Progenitor cell of endocrine pancreas (in vitro differentiated cells): ENCODE data around the gene CD47. TPM values are rescaled to one million over a fixed set of nuclear protein-coding genes. Genes with fewer than 3 reads are reported as not detected.

Experiments
- DNase-seq: peaks from one replicate; pipeline ENCODE4 v3.0.0; 2021; ENCODE audit warnings: low spot score; ENCODE audit not compliant: unreplicated experiment
- H3K27ac Mint-ChIP-seq: 2 replicates; pipeline ENCODE4 v1.8.0; 2021; ENCODE audit warnings: mild to moderate bottlenecking, moderate library complexity, mixed read lengths
- H3K27me3 Mint-ChIP-seq: 2 replicates; pipeline ENCODE4 v1.8.0; 2021; ENCODE audit warnings: mixed read lengths
- H3K36me3 Mint-ChIP-seq: 2 replicates; pipeline ENCODE4 v1.8.0; 2022; ENCODE audit warnings: mixed read lengths; ENCODE audit not compliant: insufficient read depth
- H3K4me1 Mint-ChIP-seq: 2 replicates; pipeline ENCODE4 v1.8.0; 2021; ENCODE audit warnings: low read depth, mixed read lengths
- H3K4me3 Mint-ChIP-seq: 2 replicates; pipeline ENCODE4 v1.8.0; 2021; ENCODE audit warnings: low read depth, mild to moderate bottlenecking, moderate library complexity, mixed read lengths
- H3K9me3 Mint-ChIP-seq: 2 replicates; pipeline ENCODE4 v1.8.0; 2021; ENCODE audit warnings: low read depth, mixed read lengths
- CTCF ChIP-seq: fragments of 200-600 bp; sonication (generic); IDR thresholded peaks from one replicate; pipeline ENCODE4 v1.5.0; 2021; ENCODE audit warnings: antibody characterized with exemption, mild to moderate bottlenecking; ENCODE audit not compliant: unreplicated experiment
- total RNA-seq: library from RNA; stranded (reverse); gene quantifications from 2 replicates; pipeline ENCODE4 v1.2.1, GENCODE V29; 2021

Gene CD47
- total RNA-seq, 1 donor from 2014 or later = 55.1 TPM

GRCh38 chr3:108062051-108062450 lies 28.8 kb downstream of the CD47 start:
- no peak overlapping the region for H3K4me3 Mint-ChIP-seq
- no peak overlapping the region for H3K27ac Mint-ChIP-seq
- peaks cover 17% of the 10 kb centered on the region for H3K36me3 Mint-ChIP-seq
- no peak for DNase-seq
- H3K9me3 Mint-ChIP-seq = no peaks in the 10 kb centered on the region
- TF ChIP-seq CTCF = no peak
- peaks cover 12% of the 10 kb centered on the region for H3K4me1 Mint-ChIP-seq
- H3K27me3 Mint-ChIP-seq = no peaks in the 10 kb centered on the region

GRCh38 chr3:108060331-108060730 lies 30.5 kb downstream of the CD47 start:
- no peak for TF ChIP-seq CTCF
- Mint-ChIP-seq H3K27ac (no peak overlapping the region), H3K4me1 (peaks cover 8% of the 10 kb centered on the region), H3K36me3 (peaks cover 13% of the 10 kb centered on the region), H3K27me3 (no peaks in the 10 kb centered on the region), H3K9me3 (no peaks in the 10 kb centered on the region), H3K4me3 (no peak overlapping the region)
- no peak for DNase-seq

GRCh38 chr3:108055931-108056330 lies 34.9 kb downstream of the CD47 start:
- Mint-ChIP-seq H3K27me3 (no peaks in the 10 kb centered on the region), H3K36me3 (peaks cover 16% of the 10 kb centered on the region), H3K4me1 (no peaks in the 10 kb centered on the region), H3K4me3 (no peak overlapping the region), H3K27ac (no peak overlapping the region), H3K9me3 (no peaks in the 10 kb centered on the region)
- DNase-seq = no peak
- no peak for TF ChIP-seq CTCF

- Mint-ChIP-seq H3K4me3 (no peak overlapping the region), H3K4me1 (no peaks in the 10 kb centered on the region), H3K36me3 (peaks cover 17% of the 10 kb centered on the region), H3K27me3 (no peaks in the 10 kb centered on the region), H3K27ac (no peak overlapping the region), H3K9me3 (no peaks in the 10 kb centered on the region)
- DNase-seq = no peak
- no peak for TF ChIP-seq CTCF
Measured at GRCh38 chr3:108054935-108055334, 35.9 kb downstream of the CD47 start.

- H3K4me1 Mint-ChIP-seq = no peaks in the 10 kb centered on the region
- H3K4me3 Mint-ChIP-seq = no peak overlapping the region
- H3K27ac Mint-ChIP-seq = no peak overlapping the region
Measured at GRCh38 chr3:108053483-108053882, 37.3 kb downstream of the CD47 start.

More at GRCh38 chr3:108053483-108053882, 37.3 kb downstream of the CD47 start:
- H3K36me3 Mint-ChIP-seq = peaks cover 15% of the 10 kb centered on the region
- no peaks in the 10 kb centered on the region for H3K27me3 Mint-ChIP-seq
- DNase-seq = no peak
- no peaks in the 10 kb centered on the region for H3K9me3 Mint-ChIP-seq
- TF ChIP-seq CTCF = no peak
